SK-N-SH (cell line): ENCODE results near the gene OR2Y1. TPM values are rescaled to one million over a fixed set of nuclear protein-coding genes. Genes with fewer than 3 reads are reported as not detected.
A peak's percentile ranks its signal among the peaks of the same experiment; 100 is the strongest.

Experiments
- CTCF ChIA-PET: fragments of 300-600, 350-600 bp; formaldehyde crosslinking; extraction: SDS; loops from one replicate; lab custom pipeline; 2021; lab: Yijun Ruan, JAX
- POLR2A ChIA-PET: fragments of 350-600 bp; sonication (Branson Sonifier 250); formaldehyde crosslinking; extraction: SDS; loops from one replicate; lab custom pipeline; 2020; ENCODE audit warnings: antibody characterized with exemption, inconsistent platforms; lab: Yijun Ruan, JAX
- DNase-seq: peaks from one replicate; pipeline ENCODE4 v3.0.0; 2012
- H2AFZ ChIP-seq: fragments of 200-600 bp; sonication (generic); 2 replicates; pipeline ENCODE4 v1.8.1; 2016; ENCODE audit warnings: antibody characterized with exemption, mild to moderate bottlenecking, low read depth
- H3F3A ChIP-seq: fragments of 200-600 bp; sonication (generic); replicated peaks from 2 replicates; pipeline ENCODE3; 2016; ENCODE audit warnings: antibody characterized with exemption, mild to moderate bottlenecking; ENCODE audit not compliant: insufficient read depth
- H3K27ac ChIP-seq, 2 experiments: fragments of 200-500 bp in 1 of 2; fragments of 200-600 bp in 1 of 2; sonication (Bioruptor generic) in 1 of 2; sonication (generic), shearing (Covaris generic) in 1 of 2; 2 replicates each; pipeline versions ENCODE4 v1.5.1 to v1.6.1; 2014 to 2016; ENCODE audit warnings: low read depth in 2 of 2, inconsistent platforms in 1 of 2, low read length in 1 of 2, mild to moderate bottlenecking in 1 of 2, mixed read lengths in 1 of 2
- H3K27me3 ChIP-seq: fragments of 200-600 bp; sonication (generic), shearing (Covaris generic); 2 replicates; pipeline ENCODE4 v1.6.1; 2016; ENCODE audit warnings: mixed run types; ENCODE audit not compliant: insufficient read depth
- H3K36me3 ChIP-seq, 2 experiments: fragments of 200-500 bp in 1 of 2; fragments of 200-600 bp in 1 of 2; sonication (Bioruptor generic) in 1 of 2; sonication (generic) in 1 of 2; replicated peaks in 1 of 2; 2 replicates each; pipeline versions ENCODE3 to v1.5.1; 2014 to 2016; ENCODE audit warnings: low read length in 1 of 2, mild to moderate bottlenecking in 1 of 2; ENCODE audit not compliant: insufficient read depth in 2 of 2, control insufficient read depth in 1 of 2
- H3K4me1 ChIP-seq, 2 experiments: fragments of 200-500 bp in 1 of 2; fragments of 200-600 bp in 1 of 2; sonication (Bioruptor generic) in 1 of 2; sonication (generic), shearing (Covaris generic) in 1 of 2; 2 replicates each; pipeline versions ENCODE4 v1.5.1 to v1.6.1; 2014 to 2016; ENCODE audit warnings: low read depth in 1 of 2, low read length in 1 of 2, mixed run types in 1 of 2; ENCODE audit not compliant: insufficient read depth in 2 of 2, control insufficient read depth in 1 of 2
- H3K4me2 ChIP-seq: fragments of 200-600 bp; sonication (generic), shearing (Covaris generic); 2 replicates; pipeline ENCODE4 v1.6.1; 2017; ENCODE audit warnings: mixed run types
- H3K4me3 ChIP-seq, 2 experiments: fragments of 200-500 bp in 1 of 2; fragments of 200-600 bp in 1 of 2; sonication (Bioruptor generic) in 1 of 2; sonication (generic), shearing (Covaris generic) in 1 of 2; 2 replicates each; pipeline versions ENCODE4 v1.5.1 to v1.8.1; 2014 to 2016; ENCODE audit warnings: low read depth in 2 of 2, inconsistent platforms in 1 of 2, low read length in 1 of 2, mild to moderate bottlenecking in 1 of 2, mixed read lengths in 1 of 2, moderate library complexity in 1 of 2
- H3K79me2 ChIP-seq: fragments of 200-600 bp; sonication (generic); 2 replicates; pipeline ENCODE4 v1.8.1; 2017; ENCODE audit warnings: mild to moderate bottlenecking; ENCODE audit not compliant: insufficient read depth
- H3K9ac ChIP-seq: fragments of 200-600 bp; sonication (generic); 2 replicates; pipeline ENCODE4 v1.6.1; 2017; ENCODE audit warnings: mixed run types
- H3K9me2 ChIP-seq: fragments of 200-600 bp; sonication (generic); 2 replicates; pipeline ENCODE4 v1.6.1; 2017; ENCODE audit warnings: mixed run types
- H3K9me3 ChIP-seq: fragments of 200-600 bp; sonication (generic); 2 replicates; pipeline ENCODE4 v1.6.1; 2017; ENCODE audit warnings: mixed run types, mild to moderate bottlenecking, moderate library complexity
- H4K20me1 ChIP-seq: fragments of 200-600 bp; sonication (generic); 2 replicates; pipeline ENCODE4 v1.6.1; 2017; ENCODE audit warnings: mild to moderate bottlenecking, mixed run types; ENCODE audit not compliant: insufficient read depth
- CHD2 ChIP-seq: fragments of 150-350 bp; IDR thresholded peaks from 2 replicates; pipeline ENCODE4 v1.6.1; 2018; ENCODE audit warnings: low read length; ENCODE audit not compliant: partially characterized antibody
- EP300 ChIP-seq, 2 experiments: IDR thresholded peaks; 2 replicates each; pipeline versions ENCODE4 v1.4.0 to v1.6.1; 2012; ENCODE audit warnings: borderline replicate concordance in 1 of 2, low read depth in 1 of 2, low read length in 1 of 2
- GATA2 ChIP-seq: sonication (generic); formaldehyde crosslinking; IDR thresholded peaks from 2 replicates; pipeline ENCODE4 v1.5.0; 2020; ENCODE audit warnings: mild to moderate bottlenecking, missing genetic modification reagents
- RAD21 ChIP-seq: IDR thresholded peaks from 2 replicates; pipeline ENCODE4 v1.6.1; 2012; ENCODE audit warnings: mild to moderate bottlenecking, low read length
- SIN3A ChIP-seq: IDR thresholded peaks from 2 replicates; pipeline ENCODE4 v1.6.1; 2012; ENCODE audit warnings: low read depth, mild to moderate bottlenecking, low read length, moderate library complexity, borderline replicate concordance
- TAF1 ChIP-seq: IDR thresholded peaks from 2 replicates; pipeline ENCODE4 v1.6.1; 2012; ENCODE audit warnings: low read depth, mild to moderate bottlenecking, low read length, moderate library complexity, borderline replicate concordance
- TEAD4 ChIP-seq: IDR thresholded peaks from 2 replicates; pipeline ENCODE4 v1.4.0; 2012; ENCODE audit warnings: mild to moderate bottlenecking, borderline replicate concordance; ENCODE audit not compliant: insufficient read depth
- YY1 ChIP-seq: IDR thresholded peaks from 2 replicates; pipeline ENCODE4 v1.4.0; 2012; ENCODE audit warnings: low read depth, mild to moderate bottlenecking
- WGBS: methylation state at CpG from one replicate; pipeline ENCODE4 v1.1.6; 2017; ENCODE audit warnings: low lambda C conversion rate; 5-methylcytosine and 5-hydroxymethylcytosine counted together
- polyA plus RNA-seq, 3 experiments: library from polyadenylated mRNA; depleted of rRNA; stranded (reverse); fragments of >200 nt; gene quantifications; 2 replicates each; pipeline ENCODE4 v1.2.3, GENCODE V29; 2012
- TF ChIP-seq, protein P1 (sequence below): IDR thresholded peaks from 2 replicates; pipeline ENCODE4 v1.4.0; 2012; ENCODE audit warnings: low read depth
- TF ChIP-seq, protein P2 (sequence below): fragments of 200-600 bp; sonication (generic); IDR thresholded peaks from 2 replicates; pipeline ENCODE4 v1.6.1; 2017; ENCODE audit warnings: antibody characterized with exemption, mild to moderate bottlenecking, moderate library complexity

Gene OR2Y1
- polyA plus RNA-seq, 1 of the 3 experiments (the other 2 are of a cell fraction): not detected

DNA sequence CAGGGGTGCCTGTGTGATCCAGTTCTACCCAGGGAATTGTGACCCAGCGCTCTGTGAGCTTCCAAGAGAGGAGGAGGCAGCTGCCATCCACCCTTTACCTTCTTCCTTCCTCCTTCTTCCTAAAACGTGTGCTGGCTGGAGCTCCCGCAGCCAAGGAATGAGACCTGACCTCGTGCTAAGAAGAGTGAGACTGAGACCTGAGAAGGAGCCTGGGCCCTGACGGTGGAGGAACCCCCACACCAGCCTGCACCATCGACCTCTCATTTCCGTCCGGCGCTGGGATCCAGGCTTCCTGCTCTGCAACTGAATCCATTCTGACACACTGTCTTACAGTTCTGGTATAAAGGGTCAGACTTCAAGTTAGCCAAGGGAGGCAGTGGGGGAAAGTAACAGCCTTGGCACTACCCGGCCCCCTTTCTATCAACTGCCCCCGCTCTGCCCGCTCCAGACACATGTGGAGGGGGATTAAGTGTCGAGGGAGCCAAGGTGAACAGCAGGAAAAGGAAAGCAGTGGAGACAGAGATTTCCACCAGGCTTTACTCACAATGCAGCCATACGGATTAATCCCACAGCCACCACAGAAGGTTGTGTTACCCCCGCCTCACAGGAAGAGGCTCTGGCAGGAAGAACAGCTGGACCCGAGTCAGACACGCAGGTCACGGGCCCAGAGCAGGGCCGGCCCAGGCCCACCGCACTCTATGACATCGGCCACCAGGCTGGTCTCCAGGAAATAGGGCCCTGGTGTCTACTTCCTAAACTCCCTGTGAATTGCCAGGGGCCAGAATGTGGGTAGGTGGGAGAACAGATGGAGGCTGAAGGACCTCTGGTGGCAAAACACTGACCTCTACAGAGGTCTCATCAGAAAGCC is 46.9 kb upstream of the OR2Y1 start:
- POLR2A ChIA-PET: no interaction called here

DNA sequence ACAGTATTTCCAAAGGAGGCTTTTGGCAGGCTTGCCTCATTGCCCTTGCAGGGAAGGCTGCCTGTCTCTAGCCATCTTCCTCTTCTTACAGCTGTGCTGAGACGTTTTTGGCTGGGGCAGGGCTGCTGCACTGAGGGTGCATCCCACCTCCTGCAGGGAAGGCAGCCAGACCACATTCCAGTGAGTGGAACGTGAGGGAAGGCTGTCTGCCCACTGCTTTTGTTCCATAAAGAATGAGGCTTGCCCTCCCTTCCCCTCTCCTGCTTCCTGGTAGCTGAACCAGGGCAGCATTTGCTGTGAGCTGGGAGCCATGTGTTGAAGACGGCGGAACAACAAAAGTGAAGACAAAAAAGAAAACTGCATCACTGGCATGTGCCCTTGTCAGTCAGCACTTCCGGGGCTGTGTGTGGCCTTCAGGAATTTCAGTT is 46.0 kb upstream of the OR2Y1 start:
- Histone ChIP-seq H3K27me3 (no peaks in the 10 kb centered on the region), H3K9me3 (no peaks in the 10 kb centered on the region), H3K4me2 (peak overlapping the region; percentile 58), H3K27ac (peak overlapping the region in 1 of 2 experiments; percentile 84; a peak in 2 of 4 replicates), H3F3A (peaks cover 23% of the 10 kb centered on the region), H3K9ac (peak overlapping the region; percentile 53; the same call in 1 of the 2 replicates), H3K9me2 (no peaks in the 10 kb centered on the region), H2AFZ (no peak overlapping the region), H3K79me2 (peaks cover 6% of the 10 kb centered on the region; the same call in 1 of the 2 replicates), H3K36me3 (peaks cover 4 to 13% of the 10 kb centered on the region in 2 experiments), H3K4me3 (no peak overlapping the region), H4K20me1 (peaks cover 5% of the 10 kb centered on the region; the same call in 1 of the 2 replicates), H3K4me1 (peaks cover 2 to 14% of the 10 kb centered on the region in 2 experiments; a peak in 3 of 4 replicates)
- DNase-seq: no peak
- TF ChIP-seq, protein P1, sequence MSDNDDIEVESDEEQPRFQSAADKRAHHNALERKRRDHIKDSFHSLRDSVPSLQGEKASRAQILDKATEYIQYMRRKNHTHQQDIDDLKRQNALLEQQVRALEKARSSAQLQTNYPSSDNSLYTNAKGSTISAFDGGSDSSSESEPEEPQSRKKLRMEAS: peak; percentile 27; the same call in 1 of the 2 replicates
- no peak for TF ChIP-seq RAD21
- 36% methylated on average over 5 of the region's 5 CpGs for WGBS
- CTCF ChIA-PET: interaction anchor here (1.0 to 4.6 kb wide), 3 partner anchors 9 to 67 kb away, joined by 3 to 39 read pairs (median 13); partner anchors contain the start of gene MGAT1
- POLR2A ChIA-PET: no interaction called here

More for the DNA sequence above, 46.9 kb upstream of the OR2Y1 start:
- Histone ChIP-seq H3K4me3 (no peak overlapping the region), H3K27ac (peak overlapping the region in 1 of 2 experiments; percentile 84; a peak in 2 of 4 replicates), H2AFZ (no peak overlapping the region), H3K9me3 (no peaks in the 10 kb centered on the region), H3F3A (peaks cover 23% of the 10 kb centered on the region), H3K4me2 (peak overlapping the region; percentile 58), H3K9ac (peak overlapping the region; percentile 53; the same call in 1 of the 2 replicates), H3K79me2 (peaks cover 16% of the 10 kb centered on the region; the same call in 1 of the 2 replicates), H3K9me2 (no peaks in the 10 kb centered on the region), H3K36me3 (peaks cover 10 to 13% of the 10 kb centered on the region in 2 experiments), H3K4me1 (peaks cover 2 to 14% of the 10 kb centered on the region in 2 experiments; a peak in 3 of 4 replicates), H4K20me1 (peaks cover 15% of the 10 kb centered on the region), H3K27me3 (no peaks in the 10 kb centered on the region)
- CTCF ChIA-PET: interaction anchor here (1.0 to 4.6 kb wide), 3 partner anchors 8 to 68 kb away, joined by 3 to 39 read pairs (median 13); partner anchors contain the start of gene MGAT1
- DNase-seq: no peak
- TF ChIP-seq GATA2 (no peak), SIN3A (no peak), YY1 (no peak), CHD2 (no peak), EP300 (IDR thresholded peaks at IDR 0.05; ENCODE audit: borderline replicate concordance in 1 of 2, low read depth in 1 of 2, low read length in 1 of 2) (no peak), RAD21 (no peak), TAF1 (no peak), TEAD4 (no peak)
- TF ChIP-seq, protein P2, sequence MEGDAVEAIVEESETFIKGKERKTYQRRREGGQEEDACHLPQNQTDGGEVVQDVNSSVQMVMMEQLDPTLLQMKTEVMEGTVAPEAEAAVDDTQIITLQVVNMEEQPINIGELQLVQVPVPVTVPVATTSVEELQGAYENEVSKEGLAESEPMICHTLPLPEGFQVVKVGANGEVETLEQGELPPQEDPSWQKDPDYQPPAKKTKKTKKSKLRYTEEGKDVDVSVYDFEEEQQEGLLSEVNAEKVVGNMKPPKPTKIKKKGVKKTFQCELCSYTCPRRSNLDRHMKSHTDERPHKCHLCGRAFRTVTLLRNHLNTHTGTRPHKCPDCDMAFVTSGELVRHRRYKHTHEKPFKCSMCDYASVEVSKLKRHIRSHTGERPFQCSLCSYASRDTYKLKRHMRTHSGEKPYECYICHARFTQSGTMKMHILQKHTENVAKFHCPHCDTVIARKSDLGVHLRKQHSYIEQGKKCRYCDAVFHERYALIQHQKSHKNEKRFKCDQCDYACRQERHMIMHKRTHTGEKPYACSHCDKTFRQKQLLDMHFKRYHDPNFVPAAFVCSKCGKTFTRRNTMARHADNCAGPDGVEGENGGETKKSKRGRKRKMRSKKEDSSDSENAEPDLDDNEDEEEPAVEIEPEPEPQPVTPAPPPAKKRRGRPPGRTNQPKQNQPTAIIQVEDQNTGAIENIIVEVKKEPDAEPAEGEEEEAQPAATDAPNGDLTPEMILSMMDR: no peak
- TF ChIP-seq, protein P1: no peak
- 92% methylated on average over 20 of the region's 21 CpGs for WGBS
